HepG2 (cell line): ENCODE results near the gene CDK8. TPM values are rescaled to one million over a fixed set of nuclear protein-coding genes. Genes with fewer than 3 reads are reported as not detected.

Experiments used
- ATAC-seq: fragments of 200-7000 bp; cut with Tn5 transposase; 3 replicates; pipeline ENCODE4 v1.9.1; 2020; ENCODE audit warnings: mild to moderate bottlenecking, moderate library complexity
- BruUV-seq: library from RNA; stranded (reverse); fragments of 400-500 nt; replicated peaks from 2 replicates; lab custom pipeline; 2021; lab: Mats Ljungman, UMichigan
- CTCF ChIA-PET: fragments of 300-600 bp; formaldehyde crosslinking; extraction: SDS; loops from one replicate; lab custom pipeline; 2021; ENCODE audit warnings: low total read pairs, inconsistent platforms, low intra/inter-chr PET ratio; lab: Yijun Ruan, JAX
- POLR2A ChIA-PET: fragments of 350-600 bp; sonication (Branson Sonifier 250); formaldehyde crosslinking; loops from one replicate; lab custom pipeline; 2020; ENCODE audit warnings: antibody characterized with exemption, inconsistent platforms; lab: Yijun Ruan, JAX
- DNase-seq: peaks from one replicate; pipeline ENCODE4 v3.0.0-alpha.2; 2015; ENCODE audit warnings: low spot score
- FAIRE-seq: peaks from 3 replicates; lab custom pipeline; 2011; peaks lifted over from hg19 to GRCh38; lab: Jason Lieb, UNC
- H2AFZ ChIP-seq: one replicate; pipeline ENCODE4 v1.6.1; 2011; ENCODE audit warnings: low read length, inconsistent platforms
- H3K27ac ChIP-seq: fragments of 300-600 bp; 3 replicates; pipeline ENCODE4 v1.8.0; 2011; ENCODE audit warnings: mixed run types, mild to moderate bottlenecking, mixed read lengths, low read length, inconsistent platforms; ENCODE audit not compliant: insufficient read depth; ENCODE audit errors: extremely low read length
- H3K27me3 ChIP-seq, 2 experiments: fragments of 200-600 bp in 1 of 2; 2 replicates in 1 of 2; 3 replicates in 1 of 2; pipeline versions ENCODE4 v1.6.0 to v1.8.0; 2011; ENCODE audit warnings: low read length in 2 of 2, mild to moderate bottlenecking in 2 of 2, moderate library complexity in 2 of 2, inconsistent platforms in 1 of 2; ENCODE audit not compliant: insufficient read depth in 2 of 2, control insufficient read depth in 1 of 2
- H3K36me3 ChIP-seq, 2 experiments: fragments of 200-600 bp in 1 of 2; replicated peaks in 1 of 2; 2 replicates in 1 of 2; 3 replicates in 1 of 2; pipeline versions ENCODE4 v1.5.1 to v1.8.0; 2011; ENCODE audit warnings: low read length in 2 of 2, inconsistent platforms in 1 of 2; ENCODE audit not compliant: insufficient read depth in 2 of 2, control insufficient read depth in 1 of 2
- H3K4me1 ChIP-seq: 2 replicates; pipeline ENCODE4 v1.5.1; 2012; ENCODE audit warnings: low read length, inconsistent platforms; ENCODE audit not compliant: insufficient read depth
- H3K4me2 ChIP-seq: 2 replicates; pipeline ENCODE4 v1.6.0; 2011; ENCODE audit warnings: low read depth, low read length, inconsistent platforms
- H3K4me3 ChIP-seq, 3 experiments: fragments of 200-600 bp in 1 of 3; sonication (generic), shearing (Covaris generic) in 1 of 3; replicated peaks in 1 of 3; 2 replicates each; pipeline ENCODE4 v1.5.1; 2011 to 2016; ENCODE audit warnings: low read length in 3 of 3, inconsistent platforms in 2 of 3, low read depth in 2 of 3, mild to moderate bottlenecking in 2 of 3, control low read depth in 1 of 3, mixed read lengths in 1 of 3; ENCODE audit not compliant: insufficient read depth in 1 of 3
- H3K79me2 ChIP-seq: one replicate; pipeline ENCODE4 v1.6.1; 2011; ENCODE audit warnings: low read length, inconsistent platforms; ENCODE audit not compliant: insufficient read depth
- H3K9ac ChIP-seq: 2 replicates; pipeline ENCODE4 v1.6.0; 2011; ENCODE audit warnings: mild to moderate bottlenecking, low read depth, low read length, inconsistent platforms; ENCODE audit not compliant: insufficient read depth
- H3K9me3 ChIP-seq: 2 replicates; pipeline ENCODE4 v1.5.1; 2012; ENCODE audit warnings: mild to moderate bottlenecking, low read length
- H4K20me1 ChIP-seq: 2 replicates; pipeline ENCODE4 v1.6.0; 2011; ENCODE audit warnings: inconsistent platforms, mild to moderate bottlenecking, low read length, moderate library complexity; ENCODE audit not compliant: insufficient read depth
- ZBTB14 ChIP-seq: sonication (generic); formaldehyde crosslinking; IDR thresholded peaks from 2 replicates; pipeline ENCODE4 v1.4.0; 2020; ENCODE audit warnings: missing genetic modification reagents
- ZKSCAN1 ChIP-seq: fragments of 150-350 bp; IDR thresholded peaks from 2 replicates; pipeline ENCODE4 v1.6.1; 2014; ENCODE audit warnings: low read length
- WGBS: methylation state at CpG from one replicate; pipeline ENCODE4 v1.1.6; 2017; ENCODE audit warnings: low lambda C conversion rate; 5-methylcytosine and 5-hydroxymethylcytosine counted together
- in situ Hi-C: cut with HindIII; loops from 2 replicates; pipeline ENCODE4 v1.10.0; 2017; ENCODE audit warnings: low pct_unique_long_range_greater_than_20kb; ENCODE audit not compliant: extremely low pct_ligation_motif_present
- intact Hi-C: fragments of 100-400 bp; cut with micrococcal nuclease; formaldehyde crosslinking; loops from one replicate; pipeline ENCODE4 v1.10.0; 2022; ENCODE audit not compliant: unreplicated experiment
- polyA plus RNA-seq, 8 experiments: library from polyadenylated mRNA; depleted of rRNA in 3 of 8; stranded (reverse) in 7 of 8; unstranded in 1 of 8; fragments of >200 nt; fragmentation: Illumina TruSeq in 4 of 8; extraction: Trizol in 4 of 8; gene quantifications; 2 replicates each; pipeline versions ENCODE4 v1.2.1 to v1.2.3, GENCODE V29; 2011 to 2016; ENCODE audit warnings: low read depth in 4 of 8, missing spikeins in 1 of 8, mixed read lengths in 1 of 8; ENCODE audit not compliant: insufficient read depth in 1 of 8
- total RNA-seq, 5 experiments: library from RNA; depleted of rRNA; stranded (reverse); fragments of >200 nt; fragmentation: Illumina TruSeq; extraction: Trizol; gene quantifications; 2 replicates each; pipeline ENCODE4 v1.2.3, GENCODE V29; 2016; ENCODE audit warnings: low read depth in 1 of 5
- TF ChIP-seq, protein P1 (sequence below), 2 experiments: sonication (generic) in 1 of 2; formaldehyde crosslinking in 1 of 2; IDR thresholded peaks; 2 replicates each; pipeline versions ENCODE4 v1.6.1 to v1.9.0; 2014 to 2022; ENCODE audit warnings: antibody characterized with exemption in 1 of 2, borderline replicate concordance in 1 of 2, inconsistent platforms in 1 of 2, low read depth in 1 of 2, missing genetic modification reagents in 1 of 2

The CDK8 gene
- total and polyA plus RNA-seq, 2 of the 13 experiments (the other 11 are each of a cell fraction or from before 2014, with no cell fraction given): 15.8 to 16.4 TPM

- BruUV-seq: no TSS peak
- intact Hi-C loops: no loop called here
- no peak for ATAC-seq
- Histone ChIP-seq H3K4me3 (no peak overlapping the region), H3K27ac (no peak overlapping the region), H3K27me3 (no peaks in the 10 kb centered on the region), H3K36me3 (no peaks in the 10 kb centered on the region), H3K9ac (no peak overlapping the region), H3K4me2 (no peak overlapping the region), H3K4me1 (no peaks in the 10 kb centered on the region), H2AFZ (no peak overlapping the region), H3K9me3 (no peaks in the 10 kb centered on the region), H4K20me1 (peaks cover 8% of the 10 kb centered on the region; the same call in 1 of the 2 replicates), H3K79me2 (peaks cover 19% of the 10 kb centered on the region)
- no peak for FAIRE-seq
- no peak for TF ChIP-seq ZBTB14 (CRISPR knock-in tag)
- TF ChIP-seq ZKSCAN1: no peak
- TF ChIP-seq, protein P1, sequence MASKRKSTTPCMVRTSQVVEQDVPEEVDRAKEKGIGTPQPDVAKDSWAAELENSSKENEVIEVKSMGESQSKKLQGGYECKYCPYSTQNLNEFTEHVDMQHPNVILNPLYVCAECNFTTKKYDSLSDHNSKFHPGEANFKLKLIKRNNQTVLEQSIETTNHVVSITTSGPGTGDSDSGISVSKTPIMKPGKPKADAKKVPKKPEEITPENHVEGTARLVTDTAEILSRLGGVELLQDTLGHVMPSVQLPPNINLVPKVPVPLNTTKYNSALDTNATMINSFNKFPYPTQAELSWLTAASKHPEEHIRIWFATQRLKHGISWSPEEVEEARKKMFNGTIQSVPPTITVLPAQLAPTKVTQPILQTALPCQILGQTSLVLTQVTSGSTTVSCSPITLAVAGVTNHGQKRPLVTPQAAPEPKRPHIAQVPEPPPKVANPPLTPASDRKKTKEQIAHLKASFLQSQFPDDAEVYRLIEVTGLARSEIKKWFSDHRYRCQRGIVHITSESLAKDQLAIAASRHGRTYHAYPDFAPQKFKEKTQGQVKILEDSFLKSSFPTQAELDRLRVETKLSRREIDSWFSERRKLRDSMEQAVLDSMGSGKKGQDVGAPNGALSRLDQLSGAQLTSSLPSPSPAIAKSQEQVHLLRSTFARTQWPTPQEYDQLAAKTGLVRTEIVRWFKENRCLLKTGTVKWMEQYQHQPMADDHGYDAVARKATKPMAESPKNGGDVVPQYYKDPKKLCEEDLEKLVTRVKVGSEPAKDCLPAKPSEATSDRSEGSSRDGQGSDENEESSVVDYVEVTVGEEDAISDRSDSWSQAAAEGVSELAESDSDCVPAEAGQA (IDR thresholded peaks at IDR 0.05; ENCODE audit: low read depth): no peak
- TF ChIP-seq, protein P1 (CRISPR knock-in tag; IDR thresholded peaks at IDR 0.05; ENCODE audit: borderline replicate concordance): no peak
- no peak for DNase-seq
- POLR2A ChIA-PET: no interaction called here
- in situ Hi-C loops: no loop called here
- CTCF ChIA-PET: no interaction called here
- WGBS: 97% methylated on average over 1 of the region's 1 CpG
Observed at GRCh38 chr13:26323764-26324163, 69.8 kb downstream of the CDK8 start.
